SK-N-SH treated with all-trans-retinoic acid at 6 μM for 48 hours (cell line): Measurements from ENCODE around the gene TSC22D4.

Source experiments
- ATAC-seq: fragments of 200-7000 bp; cut with Tn5 transposase; 3 replicates; pipeline ENCODE4 v1.9.1; 2020; ENCODE audit warnings: mild to moderate bottlenecking, moderate library complexity
- ARNTL ChIP-seq: fragments of 450-650 bp; formaldehyde crosslinking; IDR thresholded peaks from 2 replicates; pipeline ENCODE4 v1.5.0; 2020; ENCODE audit warnings: low read depth, mild to moderate bottlenecking, moderate library complexity, borderline replicate concordance
- CREB5 ChIP-seq: fragments of 250-450 bp; sonication (Bioruptor Pico); IDR thresholded peaks from 2 replicates; pipeline ENCODE4 v1.5.1; 2020; ENCODE audit warnings: low read depth, mild to moderate bottlenecking, moderate library complexity
- CSDC2 ChIP-seq: fragments of 250-450 bp; sonication (Bioruptor Pico); IDR thresholded peaks from 2 replicates; pipeline ENCODE4 v1.5.0; 2020; ENCODE audit warnings: mild to moderate bottlenecking, moderate library complexity
- CSRNP3 ChIP-seq: fragments of 250-450 bp; sonication (Bioruptor Pico); IDR thresholded peaks from 2 replicates; pipeline ENCODE4 v1.5.1; 2021; ENCODE audit warnings: mild to moderate bottlenecking, moderate library complexity
- ESRRG ChIP-seq: fragments of 250-450 bp; sonication (Bioruptor Pico); IDR thresholded peaks from 2 replicates; pipeline ENCODE4 v1.6.1; 2021; ENCODE audit warnings: mild to moderate bottlenecking
- GLIS3 ChIP-seq: fragments of 250-450 bp; sonication (Bioruptor Pico); IDR thresholded peaks from 2 replicates; pipeline ENCODE4 v1.5.0; 2020; ENCODE audit warnings: mild to moderate bottlenecking, moderate library complexity
- ISL1 ChIP-seq: fragments of 250-450 bp; sonication (Bioruptor Pico); IDR thresholded peaks from 2 replicates; pipeline ENCODE4 v2.1.2; 2022; ENCODE audit warnings: mild to moderate bottlenecking, moderate library complexity
- OSR1 ChIP-seq: fragments of 250-450 bp; sonication (Bioruptor Pico); IDR thresholded peaks from 2 replicates; pipeline ENCODE4 v1.8.0; 2022; ENCODE audit warnings: moderate library complexity, mild to moderate bottlenecking, inconsistent platforms
- PPARA ChIP-seq: fragments of 250-450 bp; sonication (Bioruptor Pico); IDR thresholded peaks from 2 replicates; pipeline ENCODE4 v1.5.0; 2020; ENCODE audit warnings: mild to moderate bottlenecking, borderline replicate concordance
- RARB ChIP-seq: fragments of 250-450 bp; sonication (Bioruptor Pico); IDR thresholded peaks from 2 replicates; pipeline ENCODE4 v1.8.0; 2021; ENCODE audit warnings: mild to moderate bottlenecking, moderate library complexity
- TCF4 ChIP-seq: fragments of 250-450 bp; sonication (Bioruptor Pico); IDR thresholded peaks from 2 replicates; pipeline ENCODE4 v1.8.0; 2021; ENCODE audit warnings: mild to moderate bottlenecking, moderate library complexity, borderline replicate concordance
- TOX ChIP-seq: fragments of 250-450 bp; sonication (Bioruptor Pico); IDR thresholded peaks from 2 replicates; pipeline ENCODE4 v1.8.0; 2021; ENCODE audit warnings: mild to moderate bottlenecking, moderate library complexity, borderline replicate concordance
- ZC3H10 ChIP-seq: fragments of 250-450 bp; sonication (Bioruptor Pico); IDR thresholded peaks from 2 replicates; pipeline ENCODE4 v1.5.1; 2021; ENCODE audit warnings: mild to moderate bottlenecking, moderate library complexity
- ZFP30 ChIP-seq: fragments of 450-650 bp; formaldehyde crosslinking; IDR thresholded peaks from 2 replicates; pipeline ENCODE4 v1.5.0; 2022; ENCODE audit warnings: mild to moderate bottlenecking, moderate library complexity
- ZNF565 ChIP-seq: fragments of 450-650 bp; formaldehyde crosslinking; conservative IDR thresholded peaks from 2 replicates; pipeline ENCODE4 v1.5.0; 2020; ENCODE audit warnings: low read depth, mild to moderate bottlenecking, moderate library complexity
- ZNF70 ChIP-seq: fragments of 450-650 bp; formaldehyde crosslinking; IDR thresholded peaks from 2 replicates; pipeline ENCODE4 v1.5.0; 2020; ENCODE audit warnings: mild to moderate bottlenecking, moderate library complexity
- ZNF8 ChIP-seq: fragments of 450-650 bp; formaldehyde crosslinking; IDR thresholded peaks from 2 replicates; pipeline ENCODE4 v1.5.0; 2020; ENCODE audit warnings: mild to moderate bottlenecking, moderate library complexity
- TF ChIP-seq, protein P1 (sequence below): fragments of 250-450 bp; sonication (Bioruptor Pico); IDR thresholded peaks from 2 replicates; pipeline ENCODE4 v1.5.0; 2020; ENCODE audit warnings: mild to moderate bottlenecking, moderate library complexity
- TF ChIP-seq, protein P2 (sequence below): fragments of 250-450 bp; sonication (Bioruptor Pico); IDR thresholded peaks from 2 replicates; pipeline ENCODE4 v1.8.0; 2021; ENCODE audit warnings: low read depth, mild to moderate bottlenecking, moderate library complexity, borderline replicate concordance
- TF ChIP-seq, protein P3 (sequence below): fragments of 250-450 bp; sonication (Bioruptor Pico); IDR thresholded peaks from 2 replicates; pipeline ENCODE4 v1.8.0; 2020; ENCODE audit warnings: mild to moderate bottlenecking, moderate library complexity, borderline replicate concordance

Gene TSC22D4

GRCh38 chr7:100476903-100477870 is 1.8 kb downstream of the TSC22D4 start:
- no peak for ATAC-seq
- TF ChIP-seq ARNTL (CRISPR knock-in tag) (no peak), ZC3H10 (CRISPR knock-in tag) (no peak), PPARA (CRISPR knock-in tag) (no peak)
- TF ChIP-seq, protein P1, sequence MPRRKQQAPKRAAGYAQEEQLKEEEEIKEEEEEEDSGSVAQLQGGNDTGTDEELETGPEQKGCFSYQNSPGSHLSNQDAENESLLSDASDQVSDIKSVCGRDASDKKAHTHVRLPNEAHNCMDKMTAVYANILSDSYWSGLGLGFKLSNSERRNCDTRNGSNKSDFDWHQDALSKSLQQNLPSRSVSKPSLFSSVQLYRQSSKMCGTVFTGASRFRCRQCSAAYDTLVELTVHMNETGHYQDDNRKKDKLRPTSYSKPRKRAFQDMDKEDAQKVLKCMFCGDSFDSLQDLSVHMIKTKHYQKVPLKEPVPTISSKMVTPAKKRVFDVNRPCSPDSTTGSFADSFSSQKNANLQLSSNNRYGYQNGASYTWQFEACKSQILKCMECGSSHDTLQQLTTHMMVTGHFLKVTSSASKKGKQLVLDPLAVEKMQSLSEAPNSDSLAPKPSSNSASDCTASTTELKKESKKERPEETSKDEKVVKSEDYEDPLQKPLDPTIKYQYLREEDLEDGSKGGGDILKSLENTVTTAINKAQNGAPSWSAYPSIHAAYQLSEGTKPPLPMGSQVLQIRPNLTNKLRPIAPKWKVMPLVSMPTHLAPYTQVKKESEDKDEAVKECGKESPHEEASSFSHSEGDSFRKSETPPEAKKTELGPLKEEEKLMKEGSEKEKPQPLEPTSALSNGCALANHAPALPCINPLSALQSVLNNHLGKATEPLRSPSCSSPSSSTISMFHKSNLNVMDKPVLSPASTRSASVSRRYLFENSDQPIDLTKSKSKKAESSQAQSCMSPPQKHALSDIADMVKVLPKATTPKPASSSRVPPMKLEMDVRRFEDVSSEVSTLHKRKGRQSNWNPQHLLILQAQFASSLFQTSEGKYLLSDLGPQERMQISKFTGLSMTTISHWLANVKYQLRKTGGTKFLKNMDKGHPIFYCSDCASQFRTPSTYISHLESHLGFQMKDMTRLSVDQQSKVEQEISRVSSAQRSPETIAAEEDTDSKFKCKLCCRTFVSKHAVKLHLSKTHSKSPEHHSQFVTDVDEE = no peak

DNA sequence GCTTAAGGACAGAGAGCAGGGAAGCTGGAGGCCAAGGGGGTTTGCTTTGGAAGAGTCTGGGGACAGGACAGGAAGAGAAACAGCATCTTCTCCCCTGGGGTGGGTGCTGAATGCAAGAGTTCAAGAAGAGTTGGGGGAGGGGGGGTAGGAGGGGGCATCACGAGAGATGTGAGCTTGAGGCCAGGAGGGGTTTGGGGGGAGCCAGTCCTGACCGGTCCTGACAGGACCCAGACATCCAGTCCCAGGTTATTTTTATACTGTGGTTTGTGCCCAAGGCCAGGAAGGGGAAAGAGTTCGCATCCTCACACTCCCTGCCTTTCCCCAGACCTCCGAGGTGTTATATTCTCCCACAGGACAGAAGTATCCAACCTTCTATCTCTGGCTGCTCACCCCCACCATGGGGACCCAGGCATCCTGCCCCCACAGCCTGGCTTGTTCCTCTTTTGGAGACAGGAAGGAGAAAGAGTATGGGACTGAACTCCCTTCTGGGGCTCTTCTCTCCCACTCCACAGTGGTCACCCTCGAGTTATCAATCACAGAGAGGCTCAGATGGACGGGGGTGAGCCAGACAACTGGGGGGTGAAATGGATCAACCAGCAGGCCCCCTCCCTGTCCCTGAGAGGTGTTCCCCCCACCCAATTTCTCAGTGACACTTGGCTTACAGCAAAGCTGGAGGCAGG is 2.8 kb downstream of the TSC22D4 start:
- ATAC-seq = no peak
- TF ChIP-seq ZNF70 (no peak), ZFP30 (CRISPR knock-in tag) (no peak), TOX (CRISPR knock-in tag) (no peak), GLIS3 (CRISPR knock-in tag) (no peak), PPARA (CRISPR knock-in tag) (no peak), ARNTL (CRISPR knock-in tag) (no peak), ISL1 (CRISPR knock-in tag) (no peak), ZC3H10 (CRISPR knock-in tag) (no peak), CSDC2 (CRISPR knock-in tag) (no peak), TCF4 (CRISPR knock-in tag) (no peak), ESRRG (CRISPR knock-in tag) (no peak), RARB (CRISPR knock-in tag) (no peak), ZNF565 (CRISPR knock-in tag) (no peak), CREB5 (no peak), ZNF8 (CRISPR knock-in tag) (no peak), CSRNP3 (no peak), OSR1 (CRISPR knock-in tag) (no peak)
- TF ChIP-seq, protein P2, sequence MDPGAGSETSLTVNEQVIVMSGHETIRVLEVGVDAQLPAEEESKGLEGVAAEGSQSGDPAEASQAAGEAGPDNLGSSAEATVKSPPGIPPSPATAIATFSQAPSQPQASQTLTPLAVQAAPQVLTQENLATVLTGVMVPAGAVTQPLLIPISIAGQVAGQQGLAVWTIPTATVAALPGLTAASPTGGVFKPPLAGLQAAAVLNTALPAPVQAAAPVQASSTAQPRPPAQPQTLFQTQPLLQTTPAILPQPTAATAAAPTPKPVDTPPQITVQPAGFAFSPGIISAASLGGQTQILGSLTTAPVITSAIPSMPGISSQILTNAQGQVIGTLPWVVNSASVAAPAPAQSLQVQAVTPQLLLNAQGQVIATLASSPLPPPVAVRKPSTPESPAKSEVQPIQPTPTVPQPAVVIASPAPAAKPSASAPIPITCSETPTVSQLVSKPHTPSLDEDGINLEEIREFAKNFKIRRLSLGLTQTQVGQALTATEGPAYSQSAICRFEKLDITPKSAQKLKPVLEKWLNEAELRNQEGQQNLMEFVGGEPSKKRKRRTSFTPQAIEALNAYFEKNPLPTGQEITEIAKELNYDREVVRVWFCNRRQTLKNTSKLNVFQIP (CRISPR knock-in tag) = no peak
- TF ChIP-seq, protein P3, sequence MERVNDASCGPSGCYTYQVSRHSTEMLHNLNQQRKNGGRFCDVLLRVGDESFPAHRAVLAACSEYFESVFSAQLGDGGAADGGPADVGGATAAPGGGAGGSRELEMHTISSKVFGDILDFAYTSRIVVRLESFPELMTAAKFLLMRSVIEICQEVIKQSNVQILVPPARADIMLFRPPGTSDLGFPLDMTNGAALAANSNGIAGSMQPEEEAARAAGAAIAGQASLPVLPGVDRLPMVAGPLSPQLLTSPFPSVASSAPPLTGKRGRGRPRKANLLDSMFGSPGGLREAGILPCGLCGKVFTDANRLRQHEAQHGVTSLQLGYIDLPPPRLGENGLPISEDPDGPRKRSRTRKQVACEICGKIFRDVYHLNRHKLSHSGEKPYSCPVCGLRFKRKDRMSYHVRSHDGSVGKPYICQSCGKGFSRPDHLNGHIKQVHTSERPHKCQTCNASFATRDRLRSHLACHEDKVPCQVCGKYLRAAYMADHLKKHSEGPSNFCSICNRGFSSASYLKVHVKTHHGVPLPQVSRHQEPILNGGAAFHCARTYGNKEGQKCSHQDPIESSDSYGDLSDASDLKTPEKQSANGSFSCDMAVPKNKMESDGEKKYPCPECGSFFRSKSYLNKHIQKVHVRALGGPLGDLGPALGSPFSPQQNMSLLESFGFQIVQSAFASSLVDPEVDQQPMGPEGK (CRISPR knock-in tag) = no peak
- TF ChIP-seq, protein P1 = no peak
